ENCODE measurements around the gene WSCD2.
"Not testable (repeated sequence)": the region's sequence is repeated elsewhere in the genome, so short reads cannot be mapped to it uniquely, and the experiment has no call there.

WSCD2 gene

GRCh38 chr12:108199106-108199505, 70.0 kb downstream of the WSCD2 start:
- DNase-seq, result no peak

GRCh38 chr12:108201808-108202207, 72.7 kb downstream of the WSCD2 start:
- no peak for DNase-seq

GRCh38 chr12:108204117-108204987, 75.3 kb downstream of the WSCD2 start:
- DNase-seq, result no peak

GRCh38 chr12:108205864-108206263, 76.8 kb downstream of the WSCD2 start:
- no peak for DNase-seq

DNA sequence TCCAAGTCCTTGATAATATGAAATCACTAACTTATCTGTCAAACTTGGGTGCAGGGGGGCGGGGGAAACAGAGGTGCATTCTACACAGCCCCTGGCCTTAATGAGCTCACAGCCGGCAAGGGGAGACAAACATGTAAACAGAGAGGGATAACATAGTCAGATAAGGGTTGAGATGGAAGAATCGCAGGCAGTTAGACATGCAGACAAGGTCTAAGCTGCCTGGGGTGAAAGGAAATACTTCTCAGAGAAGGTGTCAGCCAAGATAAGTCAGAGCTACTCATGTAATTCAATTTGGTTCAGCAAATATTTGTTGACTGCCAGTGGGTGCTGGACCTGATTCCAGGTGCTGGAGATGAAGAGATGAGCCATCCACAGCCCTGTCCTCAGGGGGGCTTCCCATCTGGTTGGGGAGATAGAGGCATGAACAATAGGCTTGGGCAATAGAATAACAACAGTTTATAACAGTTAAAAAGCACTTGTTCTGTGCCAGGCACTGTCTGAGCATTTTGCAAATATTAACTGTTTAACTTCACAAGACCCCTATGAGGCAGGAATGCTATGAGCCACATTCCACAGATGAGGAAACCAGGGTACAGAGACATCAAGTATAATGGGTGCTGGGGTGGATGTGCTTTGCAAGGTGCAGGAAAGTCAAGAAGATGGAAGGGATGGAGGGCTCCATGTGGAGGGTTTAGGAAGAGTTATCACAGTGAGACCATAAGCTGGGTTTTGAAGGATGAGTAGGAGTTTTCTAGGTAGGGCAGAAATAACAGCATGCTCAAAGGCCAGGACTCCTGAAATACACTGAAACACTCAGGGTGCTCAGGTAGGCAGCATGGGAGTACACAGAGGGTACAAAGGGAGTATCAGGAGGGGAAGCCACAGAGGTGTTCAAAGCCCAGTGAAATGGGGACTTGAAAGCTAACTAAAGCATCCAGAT, 79.0 kb downstream of the WSCD2 start:
- no peak for DNase-seq

- DNase-seq, result no peak
These were observed 80.9 kb downstream of the WSCD2 start for GRCh38 chr12:108210001-108210400.

DNA sequence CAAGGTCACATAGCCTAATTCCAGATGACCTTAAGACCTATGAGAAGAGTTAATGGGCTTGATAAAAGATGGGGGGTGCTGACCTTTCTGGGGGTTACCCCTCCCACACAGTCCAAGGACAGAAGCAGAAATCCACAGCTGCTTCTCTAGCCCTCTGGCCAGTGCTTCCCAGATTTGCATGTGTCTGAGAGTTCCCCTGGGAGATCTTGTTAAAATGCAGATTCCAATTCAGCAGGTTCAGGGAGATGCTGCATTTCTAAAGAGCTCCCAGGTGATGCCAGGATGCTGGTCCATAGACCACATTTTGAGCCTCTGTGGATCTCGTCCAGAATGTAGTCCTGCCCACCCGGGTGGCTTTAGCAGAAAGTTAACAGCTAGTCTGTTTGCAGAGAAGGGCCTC, 82.1 kb downstream of the WSCD2 start:
- no peak for DNase-seq

- no peak for DNase-seq
These were observed 84.9 kb downstream of the WSCD2 start for GRCh38 chr12:108213871-108214445.

GRCh38 chr12:108214486-108214885, 85.4 kb downstream of the WSCD2 start:
- no peak for DNase-seq

- no peak for DNase-seq
These were observed 86.4 kb downstream of the WSCD2 start for GRCh38 chr12:108215458-108215857.

DNA sequence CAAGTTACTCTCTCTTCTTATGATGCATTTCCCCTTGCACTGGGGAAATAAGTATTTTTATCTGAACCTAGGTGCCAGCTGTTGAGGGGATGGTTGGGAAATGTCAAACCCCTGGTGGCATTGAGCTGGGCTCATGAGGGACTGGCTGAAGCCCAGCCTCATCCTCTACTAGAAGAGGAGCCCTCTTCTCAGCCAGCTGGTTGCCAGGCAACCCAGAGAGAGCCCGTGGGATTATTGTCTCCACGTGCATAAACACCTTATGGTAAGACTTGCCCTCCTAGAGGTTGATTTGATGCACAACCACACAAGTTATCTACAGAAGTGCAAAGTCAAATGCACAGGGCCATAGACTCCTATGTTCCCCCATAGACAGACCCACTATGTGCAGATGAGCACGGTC, 89.8 kb downstream of the WSCD2 start:
- no peak for DNase-seq

GRCh38 chr12:108225101-108225500, 96.0 kb downstream of the WSCD2 start:
- not testable (repeated sequence) for DNase-seq

DNA sequence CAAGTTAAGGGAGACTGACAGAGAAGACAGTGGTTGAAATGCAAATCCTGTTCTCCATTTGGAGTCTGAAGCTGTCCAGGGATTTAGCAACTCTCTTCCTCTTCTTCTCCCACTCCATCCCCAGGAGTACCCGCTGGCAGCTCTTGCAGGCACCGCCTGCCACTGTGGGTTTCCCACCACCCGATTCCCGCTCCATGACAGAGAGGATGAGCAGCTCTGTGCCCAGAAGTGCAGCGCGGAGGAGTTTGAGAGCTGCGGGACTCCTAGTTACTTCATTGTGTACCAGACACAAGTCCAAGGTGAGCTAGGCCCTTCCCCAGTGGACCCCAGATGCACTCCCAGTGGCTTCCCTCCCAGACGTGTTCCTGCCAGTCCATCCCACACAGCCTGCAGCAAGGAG, 97.8 kb downstream of the WSCD2 start:
- no peak for DNase-seq

DNA sequence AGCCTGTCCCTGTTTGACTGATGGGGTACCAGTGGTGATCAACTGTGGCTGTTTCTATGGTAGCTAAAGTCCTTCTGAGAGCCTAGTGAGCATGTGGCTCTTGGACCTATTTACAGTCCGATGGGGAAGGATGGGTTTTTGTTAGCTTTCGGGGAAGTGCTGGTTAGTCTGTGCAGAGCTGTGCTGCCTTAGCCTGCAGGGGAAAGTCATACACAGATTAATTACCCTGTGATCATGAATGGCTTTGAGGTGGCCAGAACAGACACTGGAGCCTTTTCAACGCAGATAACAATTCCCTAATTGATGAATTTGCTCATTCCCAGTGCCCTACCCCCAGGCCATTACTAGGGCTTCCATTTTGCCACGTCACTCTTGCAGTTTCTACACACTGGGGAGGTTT, 99.7 kb downstream of the WSCD2 start:
- DNase-seq, result no peak

DNA sequence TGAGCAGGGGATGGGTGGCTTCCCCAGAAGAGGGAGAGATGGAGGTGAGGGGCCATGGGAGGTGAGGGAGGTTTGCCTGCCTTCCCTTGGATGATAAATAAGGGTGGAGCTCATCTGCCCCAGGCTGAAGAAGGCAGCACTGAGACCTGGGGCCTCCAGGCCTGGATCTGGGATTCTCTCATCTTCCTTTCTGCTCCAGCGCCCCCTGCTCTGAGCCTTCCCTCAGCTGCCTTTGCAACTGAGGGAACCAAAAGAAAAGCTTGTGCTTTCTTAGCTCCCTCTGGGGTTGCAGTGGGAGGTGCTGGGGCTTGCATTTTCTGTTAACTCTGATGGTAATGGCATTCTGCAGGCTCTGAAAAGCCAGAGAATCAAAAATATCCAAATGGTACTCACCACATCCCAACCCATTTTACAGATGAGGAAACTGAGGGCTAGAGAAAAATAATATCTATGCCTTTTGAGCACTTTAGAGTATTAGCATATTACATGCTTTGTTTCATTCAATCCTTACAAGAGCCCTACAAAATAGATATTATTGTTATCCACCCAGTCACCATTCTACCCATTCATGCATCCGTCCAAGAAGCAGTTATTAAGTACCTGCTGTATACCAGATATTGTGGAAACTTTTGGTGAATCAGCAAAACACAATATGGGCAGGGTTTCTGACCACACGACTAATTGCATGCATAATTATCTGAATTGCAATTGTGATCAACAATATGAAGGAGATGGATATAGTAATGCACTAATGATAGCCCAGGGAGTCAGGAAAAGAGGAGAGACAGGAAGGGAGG, 102.2 kb downstream of the WSCD2 start:
- no peak for DNase-seq

DNA sequence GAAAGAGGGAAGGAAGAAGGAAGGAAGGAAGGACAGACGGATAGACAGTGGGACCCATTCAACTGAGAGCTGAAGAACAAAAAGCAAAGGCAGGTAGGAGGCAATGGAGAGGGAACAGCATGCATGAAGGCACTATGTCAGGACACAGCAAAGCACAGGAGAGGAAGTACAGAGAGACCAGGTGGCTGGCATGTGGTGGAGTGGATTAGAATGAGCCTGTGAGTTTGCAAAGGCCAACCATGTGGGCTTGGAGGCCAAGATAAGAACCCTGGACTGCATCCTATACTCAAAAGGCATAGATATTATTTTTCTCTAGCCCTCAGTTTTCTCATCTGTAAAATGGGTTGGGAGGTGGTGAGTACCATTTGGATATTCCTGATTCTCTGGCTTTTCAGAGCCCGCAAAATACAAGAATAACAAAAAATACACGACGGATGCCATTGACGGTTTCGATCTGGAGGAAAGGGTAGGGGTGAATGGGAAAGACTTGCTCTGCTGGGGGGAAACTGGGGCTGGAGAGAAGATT, 102.9 kb downstream of the WSCD2 start:
- DNase-seq, result no peak

GRCh38 chr12:108232565-108232964, 103.5 kb downstream of the WSCD2 start:
- DNase-seq, result peak; percentile 24

DNA sequence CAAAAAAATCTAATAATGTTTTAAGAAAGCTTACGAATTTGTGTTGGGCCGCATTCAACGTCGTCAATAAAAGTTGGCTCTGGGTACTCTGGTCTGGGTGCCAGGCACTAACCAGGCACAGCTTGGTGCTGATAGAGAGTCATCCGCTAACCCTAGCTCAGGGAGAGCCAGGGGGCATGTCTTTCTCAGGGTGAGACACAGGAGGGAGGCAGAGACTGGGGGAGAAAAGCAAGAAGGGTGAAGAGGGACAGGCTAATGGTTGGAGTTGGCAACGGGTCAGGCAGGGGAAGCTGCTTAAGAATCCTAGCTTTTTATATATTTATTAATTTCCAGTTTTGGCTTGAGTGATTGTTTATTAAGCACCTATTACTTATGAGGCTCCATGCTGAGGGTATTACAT, 105.1 kb downstream of the WSCD2 start:
- DNase-seq, result no peak

- no peak for DNase-seq
These were observed 106.3 kb downstream of the WSCD2 start for GRCh38 chr12:108235197-108235984.

DNA sequence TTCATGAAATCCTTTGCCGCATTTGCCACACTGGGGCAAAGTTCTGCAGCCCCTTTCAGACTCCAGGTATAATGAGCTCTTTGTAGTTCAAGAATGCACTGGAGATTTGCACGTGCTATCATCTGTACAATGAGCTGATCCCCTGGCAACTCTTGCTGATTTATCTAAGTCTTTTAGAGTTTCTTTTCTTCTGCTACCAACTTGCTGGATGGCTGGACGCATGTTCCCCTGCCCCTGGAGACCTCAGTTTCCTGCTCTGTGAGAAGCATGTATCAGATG, 106.8 kb downstream of the WSCD2 start:
- no peak for DNase-seq

DNA sequence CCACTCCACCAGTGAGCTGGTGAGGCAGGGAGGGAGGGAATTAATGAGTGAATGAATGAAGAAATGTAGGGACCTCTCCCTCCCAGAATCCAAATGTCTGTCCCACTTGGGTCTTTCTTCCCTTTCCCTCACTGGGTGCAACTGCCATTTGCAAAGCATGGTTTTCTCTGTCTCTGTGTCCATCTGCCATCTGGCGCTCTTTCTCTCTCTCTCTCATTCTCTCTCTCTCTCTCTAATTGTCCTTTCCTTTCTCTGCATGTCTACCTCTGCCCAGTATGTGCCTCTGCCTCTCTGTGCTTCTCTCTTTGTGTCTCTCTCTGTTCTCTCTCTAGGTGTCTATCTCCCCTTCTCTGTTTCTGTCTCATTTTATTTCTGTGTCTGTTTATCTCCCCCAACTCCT, 107.3 kb downstream of the WSCD2 start:
- DNase-seq, result no peak

GRCh38 chr12:108237272-108237671, 108.2 kb downstream of the WSCD2 start:
- no peak for DNase-seq
